NB4 (cell line): ENCODE results near the gene ADAMTSL5.
A peak's percentile ranks its signal among the peaks of the same experiment; 100 is the strongest.

Experiments used
- MYC ChIP-seq: IDR thresholded peaks from 2 replicates; pipeline ENCODE4 v1.6.1; 2011; ENCODE audit warnings: low read depth, low read length
- POLR2A ChIP-seq: IDR thresholded peaks from 2 replicates; pipeline ENCODE4 v1.6.1; 2011; ENCODE audit warnings: mild to moderate bottlenecking; ENCODE audit not compliant: insufficient read length; ENCODE audit errors: extremely low read depth
- TF ChIP-seq, protein P1 (sequence below): IDR thresholded peaks from one replicate; pipeline ENCODE4 v1.5.1; 2012; ENCODE audit warnings: low read depth, low read length
- TF ChIP-seq, protein P2 (sequence below): IDR thresholded peaks from 2 replicates; pipeline ENCODE4 v1.6.1; 2011; ENCODE audit warnings: low read depth, low read length

DNA sequence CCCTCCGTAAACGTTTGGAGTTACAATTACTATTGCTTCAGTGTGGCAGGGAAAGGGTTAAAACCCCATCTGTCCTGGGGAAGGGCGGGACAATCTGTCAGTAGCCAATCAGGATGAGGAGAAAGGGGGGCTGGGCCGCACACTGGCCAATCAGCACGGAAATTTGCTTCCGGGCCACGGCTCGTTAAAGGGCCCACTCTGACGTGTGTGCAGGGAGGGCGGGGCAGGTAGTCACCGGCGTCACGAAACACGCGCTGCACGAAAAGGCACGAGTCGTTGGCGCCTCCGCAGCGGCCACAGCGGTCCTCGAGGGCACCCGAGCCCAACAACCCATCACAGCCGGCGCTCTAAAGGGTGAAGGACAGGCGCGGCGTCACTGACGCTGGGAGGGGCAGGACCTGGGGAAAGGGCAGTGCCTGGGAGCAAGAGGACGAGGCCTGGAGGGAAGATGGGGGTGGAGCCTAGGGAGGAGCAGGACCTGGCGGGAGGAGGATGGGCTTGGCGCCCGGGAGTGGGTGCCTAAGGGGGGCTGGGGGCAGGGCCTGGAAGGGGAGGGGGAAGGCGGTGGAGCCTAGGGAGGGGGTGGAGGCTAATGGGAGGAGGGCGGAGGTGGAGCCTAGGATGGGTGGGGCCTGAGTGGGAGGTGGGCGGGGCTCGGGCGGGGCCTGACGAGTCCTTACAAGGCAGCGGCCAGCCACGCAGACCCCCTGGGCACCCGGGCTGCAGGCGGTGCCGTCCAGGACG, 4.9 kb downstream of the ADAMTSL5 start:
- TF ChIP-seq, protein P1, sequence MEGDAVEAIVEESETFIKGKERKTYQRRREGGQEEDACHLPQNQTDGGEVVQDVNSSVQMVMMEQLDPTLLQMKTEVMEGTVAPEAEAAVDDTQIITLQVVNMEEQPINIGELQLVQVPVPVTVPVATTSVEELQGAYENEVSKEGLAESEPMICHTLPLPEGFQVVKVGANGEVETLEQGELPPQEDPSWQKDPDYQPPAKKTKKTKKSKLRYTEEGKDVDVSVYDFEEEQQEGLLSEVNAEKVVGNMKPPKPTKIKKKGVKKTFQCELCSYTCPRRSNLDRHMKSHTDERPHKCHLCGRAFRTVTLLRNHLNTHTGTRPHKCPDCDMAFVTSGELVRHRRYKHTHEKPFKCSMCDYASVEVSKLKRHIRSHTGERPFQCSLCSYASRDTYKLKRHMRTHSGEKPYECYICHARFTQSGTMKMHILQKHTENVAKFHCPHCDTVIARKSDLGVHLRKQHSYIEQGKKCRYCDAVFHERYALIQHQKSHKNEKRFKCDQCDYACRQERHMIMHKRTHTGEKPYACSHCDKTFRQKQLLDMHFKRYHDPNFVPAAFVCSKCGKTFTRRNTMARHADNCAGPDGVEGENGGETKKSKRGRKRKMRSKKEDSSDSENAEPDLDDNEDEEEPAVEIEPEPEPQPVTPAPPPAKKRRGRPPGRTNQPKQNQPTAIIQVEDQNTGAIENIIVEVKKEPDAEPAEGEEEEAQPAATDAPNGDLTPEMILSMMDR, result no peak
- TF ChIP-seq POLR2A (no peak), MYC (peak; percentile 29; the same call in 1 of the 2 replicates)
- TF ChIP-seq, protein P2, sequence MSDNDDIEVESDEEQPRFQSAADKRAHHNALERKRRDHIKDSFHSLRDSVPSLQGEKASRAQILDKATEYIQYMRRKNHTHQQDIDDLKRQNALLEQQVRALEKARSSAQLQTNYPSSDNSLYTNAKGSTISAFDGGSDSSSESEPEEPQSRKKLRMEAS, result peak; percentile 79
